ENCODE measurements around the gene CD44. TPM values are rescaled to one million over a fixed set of nuclear protein-coding genes. Genes with fewer than 3 reads are reported as not detected.

The CD44 gene
- total RNA-seq, 4 donors from 2014 or later, result 56.3 to 182 (median 114) TPM

DNA sequence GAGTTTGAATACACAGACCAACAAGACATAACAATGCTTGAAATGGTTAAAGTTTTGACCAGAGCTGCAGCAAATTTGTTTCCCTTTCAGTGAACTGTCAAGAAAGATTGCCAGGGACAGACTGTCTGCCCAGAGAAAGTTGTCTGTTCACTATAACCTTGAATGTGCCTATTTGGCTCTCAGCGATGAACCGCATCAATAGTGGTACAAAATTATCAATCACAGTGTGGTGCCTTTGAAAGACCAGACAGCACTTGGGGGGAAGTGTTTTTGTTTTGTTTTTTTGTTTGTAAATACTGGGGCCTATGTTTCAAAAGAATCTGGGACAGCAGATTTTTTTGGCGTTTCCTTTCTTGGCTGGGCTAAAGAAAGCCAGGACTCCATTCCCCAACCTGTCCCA is 123.1 kb downstream of the CD44 start:
- no peak for TF ChIP-seq EP300 (IDR thresholded peaks at IDR 0.05; ENCODE audit: low read depth)
- TF ChIP-seq POLR2AphosphoS5 (IDR thresholded peaks at IDR 0.05), result no peak
- TF ChIP-seq POLR2A (IDR thresholded peaks at IDR 0.05), result no peak
- TF ChIP-seq, protein P1, sequence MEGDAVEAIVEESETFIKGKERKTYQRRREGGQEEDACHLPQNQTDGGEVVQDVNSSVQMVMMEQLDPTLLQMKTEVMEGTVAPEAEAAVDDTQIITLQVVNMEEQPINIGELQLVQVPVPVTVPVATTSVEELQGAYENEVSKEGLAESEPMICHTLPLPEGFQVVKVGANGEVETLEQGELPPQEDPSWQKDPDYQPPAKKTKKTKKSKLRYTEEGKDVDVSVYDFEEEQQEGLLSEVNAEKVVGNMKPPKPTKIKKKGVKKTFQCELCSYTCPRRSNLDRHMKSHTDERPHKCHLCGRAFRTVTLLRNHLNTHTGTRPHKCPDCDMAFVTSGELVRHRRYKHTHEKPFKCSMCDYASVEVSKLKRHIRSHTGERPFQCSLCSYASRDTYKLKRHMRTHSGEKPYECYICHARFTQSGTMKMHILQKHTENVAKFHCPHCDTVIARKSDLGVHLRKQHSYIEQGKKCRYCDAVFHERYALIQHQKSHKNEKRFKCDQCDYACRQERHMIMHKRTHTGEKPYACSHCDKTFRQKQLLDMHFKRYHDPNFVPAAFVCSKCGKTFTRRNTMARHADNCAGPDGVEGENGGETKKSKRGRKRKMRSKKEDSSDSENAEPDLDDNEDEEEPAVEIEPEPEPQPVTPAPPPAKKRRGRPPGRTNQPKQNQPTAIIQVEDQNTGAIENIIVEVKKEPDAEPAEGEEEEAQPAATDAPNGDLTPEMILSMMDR (IDR thresholded peaks at IDR 0.05), result no peak
- WGBS, 2 donors (ENCODE audit: low coverage in 1 of 2), result 91 to 94% methylated on average over 3 of the region's 3 CpGs

DNA sequence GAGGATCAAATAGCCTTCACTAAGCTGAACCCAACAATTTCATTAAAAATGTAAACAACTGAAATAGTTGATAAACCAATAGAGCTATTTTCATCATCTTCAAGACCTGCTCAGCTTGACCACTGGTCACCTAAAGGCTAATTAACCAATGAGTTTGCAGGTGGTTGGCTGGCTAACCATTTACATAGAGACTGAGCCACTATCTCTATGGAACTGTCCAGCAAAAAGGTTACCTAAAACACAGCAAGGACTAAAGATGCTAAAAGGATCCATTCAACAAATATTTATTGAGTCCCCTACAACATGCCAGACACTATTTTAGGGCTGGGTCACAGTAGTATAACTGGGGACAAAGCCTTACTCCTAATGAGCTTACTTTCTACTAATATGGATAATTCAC is 123.8 kb downstream of the CD44 start:
- no peak overlapping the region for H3K27ac ChIP-seq
- no peaks in the 10 kb centered on the region for H3K27me3 ChIP-seq
- TF ChIP-seq POLR2A (IDR thresholded peaks at IDR 0.05) (no peak), POLR2AphosphoS5 (IDR thresholded peaks at IDR 0.05) (no peak), EP300 (IDR thresholded peaks at IDR 0.05; ENCODE audit: low read depth) (no peak)
- TF ChIP-seq, protein P1 (IDR thresholded peaks at IDR 0.05), result no peak
- in situ Hi-C loops (cut with MboI; ENCODE audit: low pct_ligation_motif_present in 1 of 4, low pct_unique_long_range_greater_than_20kb in 1 of 4, low sequenced_read_pairs in 3 of 4) (no loop called here), intact Hi-C loops (cut with DNase I; ENCODE audit: low total_unique reads) (no loop called here)
- H3K9me3 ChIP-seq, result no peaks in the 10 kb centered on the region
- peaks cover 0 to 8% (median 0%) of the 10 kb centered on the region in 4 donors for H3K4me1 ChIP-seq
- no peaks in the 10 kb centered on the region for H3K36me3 ChIP-seq
- DNase-seq, result no peak
- no peak overlapping the region for H3K4me3 ChIP-seq

More for the DNA sequence above, 123.1 kb downstream of the CD44 start:
- Histone ChIP-seq H3K27me3 (no peaks in the 10 kb centered on the region), H3K36me3 (no peaks in the 10 kb centered on the region), H3K27ac (no peak overlapping the region), H3K4me3 (no peak overlapping the region), H3K9me3 (no peaks in the 10 kb centered on the region), H3K4me1 (peaks cover 0 to 8% (median 0%) of the 10 kb centered on the region in 4 donors)
- intact Hi-C loops (cut with DNase I; ENCODE audit: low total_unique reads) (no loop called here), in situ Hi-C loops (cut with MboI; ENCODE audit: low pct_ligation_motif_present in 1 of 4, low pct_unique_long_range_greater_than_20kb in 1 of 4, low sequenced_read_pairs in 3 of 4) (no loop called here)
- no peak for DNase-seq

DNA sequence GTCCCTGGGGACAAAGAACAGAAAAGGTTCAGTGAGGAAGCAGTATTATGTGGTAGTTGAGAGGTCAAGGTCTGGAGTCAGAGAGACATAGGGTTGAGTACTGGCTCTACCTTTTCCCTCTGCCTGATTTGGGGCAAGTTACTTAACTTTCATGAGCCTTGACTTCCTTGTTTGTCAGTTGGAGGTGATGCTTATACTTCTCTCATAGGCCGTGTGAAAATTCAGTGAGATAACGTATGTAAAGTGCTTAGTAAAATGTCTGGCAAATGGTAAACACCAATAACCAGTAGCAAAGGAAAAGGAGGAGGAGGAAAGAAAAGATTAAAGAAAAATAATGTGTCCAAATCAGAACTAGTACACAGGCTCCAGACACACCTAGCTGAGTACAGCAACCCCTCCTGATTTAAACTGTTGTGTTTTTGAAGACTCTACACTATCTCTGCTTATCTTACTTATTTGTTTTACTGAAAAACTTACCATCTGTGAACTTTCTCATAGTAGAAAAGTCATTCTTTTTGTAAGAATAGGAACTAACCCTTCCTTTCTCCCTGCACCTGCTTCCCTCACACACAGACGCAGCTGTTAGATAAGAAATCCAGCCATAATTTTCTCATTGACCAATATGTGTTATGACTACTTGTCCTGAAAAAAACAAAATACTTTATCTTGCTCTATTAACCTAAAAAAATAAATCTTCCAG is 126.9 kb downstream of the CD44 start:
- Histone ChIP-seq H3K4me3 (no peak overlapping the region), H3K4me1 (no peaks in the 10 kb centered on the region), H3K36me3 (no peaks in the 10 kb centered on the region), H3K27me3 (no peaks in the 10 kb centered on the region), H3K9me3 (no peaks in the 10 kb centered on the region), H3K27ac (no peak overlapping the region)
- 58% methylated on average over 3 of the region's 3 CpGs for WGBS, 2 donors (ENCODE audit: low coverage in 1 of 2)
- intact Hi-C loops (cut with DNase I; ENCODE audit: low total_unique reads), result no loop called here
- no peak for DNase-seq
- TF ChIP-seq EP300 (IDR thresholded peaks at IDR 0.05; ENCODE audit: low read depth), result no peak
- no peak for TF ChIP-seq POLR2AphosphoS5 (IDR thresholded peaks at IDR 0.05)
- TF ChIP-seq, protein P1 (IDR thresholded peaks at IDR 0.05), result no peak
- TF ChIP-seq POLR2A (IDR thresholded peaks at IDR 0.05), result no peak
- in situ Hi-C loops (cut with MboI; ENCODE audit: low pct_ligation_motif_present in 1 of 4, low pct_unique_long_range_greater_than_20kb in 1 of 4, low sequenced_read_pairs in 3 of 4), result no loop called here

DNA sequence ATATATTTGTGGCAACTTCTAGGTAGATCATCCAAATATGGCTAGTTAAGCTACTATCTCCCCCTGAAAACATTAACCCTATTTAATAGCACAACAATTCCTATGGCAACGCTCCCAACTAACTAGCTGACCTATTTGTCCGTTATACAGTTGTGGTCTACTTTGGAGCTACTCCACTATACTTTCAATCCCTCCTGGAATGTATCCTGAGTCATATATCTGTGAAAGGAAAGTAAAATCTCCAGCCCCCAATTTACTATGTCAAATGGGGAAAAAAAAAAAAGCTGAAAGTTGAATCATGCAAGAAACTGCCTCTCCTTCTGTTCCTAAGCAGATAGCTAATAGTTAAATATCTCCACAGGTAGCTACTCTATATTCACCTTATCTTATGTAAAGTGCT is 128.5 kb downstream of the CD44 start:
- no peak for DNase-seq
- in situ Hi-C loops (cut with MboI; ENCODE audit: low pct_ligation_motif_present in 1 of 4, low pct_unique_long_range_greater_than_20kb in 1 of 4, low sequenced_read_pairs in 3 of 4) (no loop called here), intact Hi-C loops (cut with DNase I; ENCODE audit: low total_unique reads) (no loop called here)
- TF ChIP-seq POLR2A (IDR thresholded peaks at IDR 0.05) (no peak), POLR2AphosphoS5 (IDR thresholded peaks at IDR 0.05) (no peak), EP300 (IDR thresholded peaks at IDR 0.05; ENCODE audit: low read depth) (no peak)
- TF ChIP-seq, protein P1 (IDR thresholded peaks at IDR 0.05), result no peak
- Histone ChIP-seq H3K27me3 (no peaks in the 10 kb centered on the region), H3K27ac (no peak overlapping the region), H3K36me3 (no peaks in the 10 kb centered on the region), H3K4me1 (no peaks in the 10 kb centered on the region), H3K9me3 (no peaks in the 10 kb centered on the region), H3K4me3 (no peak overlapping the region)
- WGBS, 2 donors (ENCODE audit: low coverage in 1 of 2), result 85 to 100% methylated on average over 2 of the region's 2 CpGs
